GM10847 (cell line): Measurements from ENCODE around the gene CAPRIN1.

Experiments used
- POLR2A ChIP-seq: IDR thresholded peaks from 2 replicates; pipeline ENCODE4 v1.6.1; 2011; ENCODE audit not compliant: insufficient read length; ENCODE audit errors: extremely low read depth

The CAPRIN1 gene

DNA sequence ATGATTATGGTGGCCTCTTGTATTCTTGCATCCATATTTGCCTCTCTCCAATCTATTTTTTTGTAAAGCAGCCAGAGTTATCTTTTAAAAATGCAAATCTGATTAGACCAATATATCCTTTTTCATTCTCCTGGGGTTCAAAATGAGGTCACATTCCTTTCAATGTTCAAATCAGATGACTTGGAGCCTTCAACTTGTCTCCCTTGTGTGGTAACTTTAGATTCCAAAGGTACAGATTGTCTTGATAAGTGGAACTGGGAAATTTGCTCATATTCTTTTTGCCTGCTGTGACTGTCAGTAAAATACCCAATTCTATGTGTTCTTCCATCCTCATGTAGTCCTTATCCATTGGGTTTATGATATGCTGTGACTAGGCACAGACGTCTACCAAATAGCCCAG is 15.1 kb upstream of the CAPRIN1 start:
- TF ChIP-seq POLR2A: no peak

DNA sequence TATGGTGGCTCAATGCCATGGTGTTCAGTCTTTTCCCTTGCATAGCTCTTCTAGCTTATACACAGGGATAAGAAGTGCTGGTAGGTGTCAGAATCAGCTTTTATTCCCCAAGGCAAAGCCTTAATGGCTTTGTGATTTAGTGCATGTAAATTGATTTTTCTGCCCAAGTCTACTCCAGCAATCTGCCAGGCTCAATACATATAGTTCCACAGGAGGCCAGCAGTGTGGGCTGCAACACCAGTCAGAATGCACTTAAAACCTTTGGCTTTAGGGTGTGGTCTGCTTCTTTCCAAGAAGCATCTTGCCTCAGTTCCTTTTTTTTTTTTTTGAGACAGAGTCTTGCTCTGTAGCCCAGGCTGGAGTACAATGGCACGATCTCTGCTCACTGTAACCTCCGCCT is 14.5 kb upstream of the CAPRIN1 start:
- TF ChIP-seq POLR2A: no peak

DNA sequence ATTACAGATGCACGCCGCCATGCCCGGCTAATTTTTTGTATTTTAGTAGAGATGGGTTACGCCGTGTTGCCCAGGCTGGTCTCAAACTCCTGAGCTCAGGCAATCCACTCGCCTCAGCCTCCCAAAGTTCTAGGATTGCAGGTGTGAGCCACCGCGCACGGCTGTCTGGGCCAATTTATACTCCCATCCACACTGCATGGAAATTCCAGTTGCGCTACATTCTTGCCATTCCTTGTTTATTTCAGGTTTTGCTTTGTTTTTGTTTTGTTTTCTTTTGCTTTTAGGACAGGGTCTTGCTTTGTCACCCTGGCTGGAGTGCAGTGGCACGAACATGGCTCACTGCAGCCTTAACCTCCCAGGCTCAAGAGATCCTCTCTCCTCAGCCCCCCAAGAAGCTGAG is 11.0 kb upstream of the CAPRIN1 start:
- no peak for TF ChIP-seq POLR2A

DNA sequence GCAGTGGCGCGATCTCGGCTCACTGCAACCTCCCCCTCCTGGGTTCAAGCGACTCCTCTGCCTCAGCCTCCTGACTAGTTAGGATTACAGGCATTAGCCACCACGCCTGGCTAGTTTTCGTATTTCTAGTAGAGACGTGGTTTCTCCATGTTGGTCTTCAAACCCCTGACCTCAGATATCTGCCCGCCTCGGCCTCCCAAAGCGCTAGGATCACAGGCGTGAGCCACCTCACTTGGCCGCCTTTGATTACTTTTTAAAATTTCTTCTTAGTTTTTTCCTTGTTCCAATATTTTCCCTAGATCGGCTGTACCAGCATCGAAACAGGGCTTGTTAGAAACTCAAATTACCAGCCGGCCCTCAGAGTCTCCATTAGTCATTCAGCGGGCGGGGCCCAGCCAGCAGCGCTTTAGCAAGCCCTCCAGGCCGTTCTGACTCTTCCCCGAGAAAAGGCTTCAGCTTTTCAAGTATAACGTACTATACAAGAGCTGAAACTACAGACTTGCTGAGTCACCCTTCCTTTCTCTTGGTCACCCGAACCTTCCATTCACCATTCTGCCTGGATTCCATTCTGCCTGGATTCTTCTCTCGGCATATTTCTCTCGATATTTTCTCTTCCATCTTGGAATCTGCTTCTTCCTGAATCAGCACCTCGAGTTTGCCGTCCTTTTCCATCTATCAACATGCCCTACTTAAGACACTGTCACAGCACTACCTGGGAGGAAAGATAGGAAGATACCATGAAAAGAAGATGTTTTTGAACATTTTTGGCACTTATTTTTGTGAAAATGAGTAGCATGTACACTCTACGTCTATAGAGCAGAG is 6.7 kb upstream of the CAPRIN1 start:
- no peak for TF ChIP-seq POLR2A

DNA sequence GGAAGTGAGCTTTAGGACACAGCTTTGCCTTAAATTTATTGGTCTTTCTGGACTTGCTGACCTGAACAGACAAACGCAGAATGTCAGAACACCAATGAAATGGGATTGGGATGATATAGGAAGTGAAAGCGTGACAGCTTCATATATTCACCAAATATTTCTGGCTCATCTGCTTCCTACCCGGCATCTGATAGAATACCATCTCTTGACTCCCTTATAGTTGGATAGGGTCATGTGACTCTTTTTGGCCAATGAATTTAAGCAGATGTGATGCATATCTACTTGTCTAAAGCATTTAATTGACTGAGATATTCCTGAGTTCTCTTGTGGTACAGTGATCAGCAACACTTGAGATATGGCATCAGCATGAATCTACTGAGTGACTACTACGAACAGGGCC is 2.5 kb upstream of the CAPRIN1 start:
- no peak for TF ChIP-seq POLR2A

DNA sequence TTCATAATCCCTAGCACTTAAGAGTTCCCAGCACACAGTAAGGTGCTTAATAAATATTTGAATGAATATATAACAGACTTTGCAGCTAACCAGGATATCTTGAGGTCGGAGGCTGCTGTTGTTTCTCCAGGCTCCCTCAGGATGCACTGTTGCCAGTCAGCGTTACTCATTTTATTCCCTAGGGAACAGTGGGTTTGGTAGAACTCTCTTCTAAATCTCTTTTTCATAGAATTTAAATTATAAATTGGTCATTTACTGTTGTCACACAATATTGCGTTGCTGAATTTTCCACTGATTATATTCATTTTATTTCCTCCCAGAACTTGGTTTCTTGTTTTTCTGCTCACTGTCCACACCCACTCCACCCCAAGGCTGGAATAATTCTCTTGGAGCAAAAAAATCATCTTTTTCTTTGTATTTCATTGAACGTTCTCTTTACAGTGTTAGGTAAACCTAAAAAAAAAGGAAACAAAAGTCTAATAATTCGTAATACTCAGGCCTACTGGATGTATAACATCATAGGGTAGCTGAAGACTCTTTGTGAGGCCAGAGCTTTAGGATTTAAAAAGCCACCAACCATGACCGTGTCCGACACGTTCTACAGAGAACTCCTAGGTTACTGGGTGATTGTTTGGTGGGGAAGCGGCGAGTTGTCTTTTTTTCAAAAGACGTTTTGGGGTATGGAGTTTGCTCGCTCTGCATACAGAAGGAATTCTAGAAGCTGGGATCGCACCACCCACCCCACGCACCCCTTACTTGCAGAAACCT is 766 bp upstream of the CAPRIN1 start:
- no peak for TF ChIP-seq POLR2A

DNA sequence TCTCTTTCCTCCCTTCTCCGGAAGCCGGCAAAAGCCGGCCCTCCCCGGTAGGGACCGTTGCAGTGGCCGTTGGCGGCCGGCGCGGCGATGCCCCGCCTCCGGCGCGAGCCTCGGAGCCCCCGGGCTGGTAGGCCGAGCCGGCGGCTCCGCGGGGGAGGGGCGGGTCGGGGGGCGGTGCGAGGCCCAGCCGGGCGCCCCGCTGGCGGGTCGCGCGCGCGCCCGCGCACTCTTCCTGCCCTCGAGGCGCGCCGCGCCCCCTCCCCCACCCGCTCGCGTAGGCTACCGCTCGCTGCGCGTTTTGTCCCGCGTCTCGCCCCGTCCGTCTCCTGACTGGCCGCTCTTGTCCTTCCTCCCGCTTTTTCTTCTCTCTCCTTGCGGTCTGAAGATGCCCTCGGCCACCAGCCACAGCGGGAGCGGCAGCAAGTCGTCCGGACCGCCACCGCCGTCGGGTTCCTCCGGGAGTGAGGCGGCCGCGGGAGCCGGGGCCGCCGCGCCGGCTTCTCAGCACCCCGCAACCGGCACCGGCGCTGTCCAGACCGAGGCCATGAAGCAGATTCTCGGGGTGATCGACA is 591 bp downstream of the CAPRIN1 start:
- peak; percentile 56 for TF ChIP-seq POLR2A

DNA sequence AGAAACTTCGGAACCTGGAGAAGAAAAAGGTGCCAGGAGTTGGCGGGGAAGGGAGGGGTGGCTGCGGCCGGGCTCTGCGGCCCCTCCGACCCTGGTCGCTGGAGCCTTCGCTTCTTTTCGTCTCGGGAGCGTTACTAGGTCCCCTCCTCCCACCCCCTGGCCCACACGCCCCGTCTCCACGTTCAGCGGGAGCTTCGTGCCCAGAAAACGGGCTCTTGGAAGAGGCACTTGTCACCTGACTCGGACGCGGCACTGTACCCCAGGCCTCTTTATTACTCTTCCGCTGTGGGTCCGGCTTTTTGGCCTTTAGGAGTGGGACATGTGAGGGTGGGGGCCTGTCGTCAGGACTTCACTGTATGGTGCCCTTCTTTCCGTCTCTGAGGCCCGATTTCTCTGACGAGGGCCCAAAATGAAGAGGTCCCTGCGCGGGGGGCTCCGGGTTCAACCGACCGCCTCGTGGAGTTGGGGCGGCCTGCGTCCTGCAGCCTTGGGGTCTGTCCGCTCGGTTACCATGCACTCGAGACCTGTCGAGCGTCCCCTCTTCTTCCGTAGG is 1.2 kb downstream of the CAPRIN1 start:
- TF ChIP-seq POLR2A: no peak

DNA sequence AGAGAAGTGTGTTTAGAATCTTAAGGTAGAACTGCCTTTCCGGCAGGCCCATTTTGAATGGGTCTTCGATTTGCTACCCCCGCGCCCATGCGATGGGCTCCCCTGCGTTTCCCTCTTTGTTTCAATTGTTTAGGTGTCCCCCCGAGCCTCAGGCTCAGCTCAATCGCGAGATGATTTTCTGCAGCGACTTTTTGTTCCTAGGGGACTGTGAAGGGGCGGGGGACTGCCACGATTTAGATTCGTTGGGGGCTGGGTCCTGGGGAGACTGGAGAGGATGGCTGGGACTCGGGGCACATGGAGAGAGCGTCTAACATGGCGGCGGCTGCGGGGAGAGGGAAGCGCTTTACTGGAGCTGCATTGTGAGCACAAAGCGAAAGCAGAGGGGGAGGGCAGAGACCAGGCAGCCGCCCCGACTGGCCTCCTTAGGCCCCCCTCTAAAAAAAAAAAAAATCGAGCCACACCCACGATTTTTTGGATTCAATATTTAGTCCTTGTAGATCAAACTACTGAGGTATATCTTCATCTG is 1.7 kb downstream of the CAPRIN1 start:
- peak; percentile 50 for TF ChIP-seq POLR2A

DNA sequence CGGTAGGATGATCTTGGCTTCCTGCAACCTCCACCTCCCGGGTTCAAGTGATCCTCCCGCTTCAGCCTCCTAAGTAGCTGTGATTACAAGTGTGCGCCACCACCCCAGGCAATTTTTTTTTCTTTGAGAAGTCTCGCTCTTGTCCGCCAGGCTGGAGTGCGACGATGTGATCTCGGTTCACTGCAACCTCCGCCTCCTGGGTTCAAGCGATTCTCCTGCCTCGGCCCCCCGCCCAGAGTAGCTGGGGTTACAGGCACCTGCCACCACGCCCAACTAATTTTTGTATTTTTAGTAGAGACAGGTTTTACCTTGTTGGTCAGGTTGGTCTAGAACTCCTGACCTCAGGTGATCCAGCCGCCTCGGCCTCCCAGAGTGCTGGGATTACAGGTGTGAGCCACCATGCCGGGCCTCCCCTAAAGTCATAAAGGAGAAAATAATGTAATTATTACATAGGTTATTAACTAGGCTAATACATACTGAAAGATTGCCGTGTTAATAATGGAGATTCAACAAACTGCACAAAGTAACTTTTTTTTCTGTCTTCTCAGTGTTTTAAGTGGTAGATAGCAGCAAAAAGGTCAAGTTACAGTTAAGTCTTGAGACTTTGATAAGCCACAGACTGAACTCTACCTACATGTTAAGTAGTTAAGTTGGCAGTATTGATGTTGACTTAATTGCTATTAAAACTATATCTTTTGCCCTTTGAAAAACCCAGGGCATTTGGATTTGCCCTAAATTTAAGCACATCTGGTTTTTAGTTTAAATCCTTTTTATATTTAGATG is 3.9 kb downstream of the CAPRIN1 start:
- no peak for TF ChIP-seq POLR2A

DNA sequence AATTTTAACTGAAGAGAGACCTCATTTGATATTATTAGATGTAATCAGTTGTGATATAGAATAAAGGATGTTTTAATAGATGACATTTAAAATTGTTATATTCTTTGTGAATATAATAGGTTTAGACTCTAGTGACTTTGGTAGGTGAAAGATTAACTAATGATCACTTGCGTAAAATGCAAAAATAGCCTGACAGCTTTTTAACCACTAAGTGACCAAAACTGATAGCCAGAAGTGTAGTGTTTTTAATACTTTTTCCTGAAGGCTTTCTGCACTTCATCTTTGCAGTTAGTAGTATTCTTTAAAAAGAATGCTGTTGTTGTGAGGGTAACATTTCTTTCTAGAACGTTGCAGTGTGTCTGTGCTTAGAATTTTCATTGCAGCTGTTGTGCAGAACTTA is 5.1 kb downstream of the CAPRIN1 start:
- no peak for TF ChIP-seq POLR2A

DNA sequence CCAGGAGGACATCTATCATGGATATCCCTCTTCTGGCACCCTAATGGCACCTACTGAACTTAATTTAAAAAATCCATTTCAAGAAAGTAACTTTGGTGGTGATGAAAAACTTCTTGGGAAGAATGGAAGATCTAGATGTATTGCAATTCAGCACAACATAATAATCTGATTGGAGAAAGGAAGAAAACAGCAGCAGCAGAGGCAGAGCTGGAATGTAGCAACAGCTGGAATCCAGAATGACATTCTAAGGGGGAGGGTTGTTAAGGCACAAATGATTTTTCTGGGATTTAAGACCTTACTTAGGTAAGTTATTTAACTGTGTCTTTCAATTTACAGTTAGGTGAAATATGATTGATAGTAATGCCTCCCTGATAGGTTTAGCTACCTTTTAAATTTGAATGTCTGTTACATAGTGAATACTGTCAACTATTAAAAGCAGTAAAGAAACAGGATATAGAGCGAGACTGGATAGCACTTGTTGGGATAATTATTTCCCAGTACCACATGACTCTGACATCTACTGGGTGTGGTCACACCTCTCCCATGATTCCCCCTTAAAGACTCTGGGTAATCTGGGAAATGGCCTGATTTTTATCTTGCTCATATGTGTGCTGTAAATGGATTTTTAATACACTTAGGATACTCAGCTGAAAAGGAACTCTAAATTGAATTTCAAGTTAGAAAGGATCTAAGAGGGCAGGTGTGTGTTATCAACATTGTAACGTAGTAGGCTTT is 11.7 kb downstream of the CAPRIN1 start:
- no peak for TF ChIP-seq POLR2A

DNA sequence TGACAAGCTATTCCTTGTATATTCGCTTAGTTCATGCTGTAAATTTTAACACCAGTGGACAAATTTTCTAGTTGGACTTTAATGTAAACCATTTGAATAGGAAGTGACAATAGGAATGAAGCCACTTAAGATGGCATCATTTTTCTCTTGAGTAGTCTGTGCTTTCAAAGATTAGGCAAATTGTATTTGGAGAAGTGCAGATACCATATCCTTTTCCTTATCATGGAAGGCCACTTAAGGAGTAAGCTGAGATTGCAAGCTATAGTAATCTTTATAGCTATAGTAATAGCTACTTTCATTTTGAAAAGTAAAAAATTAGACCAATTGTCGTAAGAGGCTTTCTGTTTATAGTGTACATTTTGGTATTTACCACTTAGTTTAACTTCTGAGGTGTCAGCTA is 12.8 kb downstream of the CAPRIN1 start:
- TF ChIP-seq POLR2A: no peak

DNA sequence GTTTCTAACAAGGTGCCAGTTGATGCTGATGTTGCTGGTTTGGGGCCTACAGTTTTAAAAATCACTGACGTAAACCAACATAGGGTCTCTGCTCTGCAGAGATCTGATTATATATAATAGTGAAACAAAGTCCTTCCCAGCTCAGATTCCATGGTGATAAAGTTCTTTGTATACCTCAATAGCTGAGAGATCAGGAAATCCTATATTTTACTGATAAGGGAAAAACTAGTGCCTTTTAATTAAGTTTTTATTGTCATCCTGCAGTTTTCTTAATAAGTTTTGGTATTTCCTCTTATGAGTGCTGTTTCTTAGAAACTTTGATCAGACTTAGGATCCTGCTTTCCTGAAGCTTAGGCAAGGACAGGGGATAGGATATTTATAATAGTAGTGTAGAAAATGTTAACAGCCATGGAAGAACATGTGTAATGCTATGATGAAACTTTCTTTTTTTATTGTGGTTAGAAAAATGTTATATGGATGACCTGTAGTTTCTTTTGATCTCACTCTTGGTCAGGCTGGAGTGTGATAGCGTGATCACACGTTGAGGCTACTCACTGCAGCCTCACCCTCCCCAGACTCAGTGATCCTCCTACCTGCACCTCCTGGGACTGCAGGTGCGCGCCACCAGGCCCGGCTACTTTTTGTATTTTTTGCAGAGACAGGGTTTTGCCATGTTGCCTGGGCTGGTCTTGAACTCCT is 14.1 kb downstream of the CAPRIN1 start:
- TF ChIP-seq POLR2A: no peak
